Amygdala (tissue), 56 donors: ENCODE results near the gene IFNL1.
"Not testable (repeated sequence)": the region's sequence is repeated elsewhere in the genome, so short reads cannot be mapped to it uniquely, and the experiment has no call there.

Source experiments
- DNase-seq, 56 donors: peaks; one replicate each; lab custom pipeline; 2025; lab: John Stamatoyannopoulos, UW

Gene IFNL1

GRCh38 chr19:39327363-39328045 is 31.3 kb downstream of the IFNL1 start:
- DNase-seq = no peak

DNA sequence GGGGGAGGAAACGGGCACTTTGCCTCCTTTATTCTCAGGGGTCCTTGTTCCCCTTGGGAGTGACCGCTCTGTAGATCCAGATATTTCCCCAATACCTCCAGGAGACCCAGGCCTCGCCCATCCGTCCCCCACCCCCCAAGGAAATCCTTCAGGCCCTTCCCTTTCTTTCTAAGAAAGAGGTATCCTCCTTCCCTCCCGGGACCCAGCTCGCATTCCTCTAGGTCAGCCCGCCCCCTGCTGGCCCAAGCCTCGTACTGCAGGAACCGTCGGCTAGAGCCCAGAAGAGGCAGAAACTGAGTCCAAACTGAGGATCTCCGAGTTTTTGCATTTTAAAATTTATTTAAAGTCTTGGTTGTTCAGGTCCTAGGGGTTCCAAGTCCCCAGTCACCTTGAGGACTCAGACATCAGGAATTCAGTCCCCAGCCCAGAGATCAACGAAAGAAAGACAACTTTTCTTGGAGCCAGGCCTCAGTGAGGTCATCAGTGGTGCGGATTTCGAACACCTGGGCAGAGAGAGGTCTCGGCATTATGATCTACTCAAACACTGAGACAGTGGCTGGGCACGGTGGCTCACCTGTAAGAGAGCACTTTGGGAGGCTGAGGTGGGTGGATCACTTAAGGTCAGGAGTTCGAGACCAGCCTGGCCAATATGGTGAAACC is 32.0 kb downstream of the IFNL1 start:
- peak in 53 of 56 donors; percentile 12 to 93 (median 67) for DNase-seq

DNA sequence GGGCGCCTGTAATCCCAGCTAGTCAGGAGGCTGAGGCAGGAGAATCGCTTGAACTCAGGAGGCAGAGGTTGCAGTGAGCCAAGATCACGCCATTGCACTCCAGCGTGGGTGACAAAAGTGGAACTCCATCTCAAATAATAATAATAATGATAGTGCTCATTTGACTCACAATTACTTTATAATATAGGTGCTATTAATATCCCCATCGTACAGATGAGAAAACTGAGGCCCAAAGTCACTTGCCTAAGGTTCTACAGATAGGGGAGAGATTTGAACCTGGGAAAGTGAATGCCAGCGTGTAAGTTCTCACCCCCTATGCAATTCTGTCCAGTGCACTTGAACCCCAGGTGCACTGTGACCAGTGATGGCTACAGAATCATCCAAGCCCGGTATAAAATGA is 33.7 kb downstream of the IFNL1 start:
- no peak for DNase-seq

DNA sequence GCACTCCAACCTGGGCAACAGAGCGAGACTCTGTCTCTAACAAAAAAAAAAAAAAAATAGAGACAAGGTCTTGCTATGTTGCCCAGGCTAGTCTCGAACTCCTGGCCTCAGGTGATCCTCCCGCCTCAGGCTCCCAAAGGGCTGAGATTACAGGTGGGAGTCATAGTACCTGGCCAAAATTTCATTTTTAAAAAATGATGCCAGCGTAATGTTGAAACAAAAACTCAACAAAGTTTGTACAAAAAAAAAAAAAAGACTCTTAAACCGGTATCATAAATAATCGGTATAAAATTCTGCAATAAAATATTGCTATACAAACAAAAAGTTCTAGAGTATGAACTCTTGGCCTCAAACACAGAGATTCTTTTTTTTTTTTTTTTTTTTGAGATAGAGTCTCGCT is 36.1 kb downstream of the IFNL1 start:
- no peak for DNase-seq

DNA sequence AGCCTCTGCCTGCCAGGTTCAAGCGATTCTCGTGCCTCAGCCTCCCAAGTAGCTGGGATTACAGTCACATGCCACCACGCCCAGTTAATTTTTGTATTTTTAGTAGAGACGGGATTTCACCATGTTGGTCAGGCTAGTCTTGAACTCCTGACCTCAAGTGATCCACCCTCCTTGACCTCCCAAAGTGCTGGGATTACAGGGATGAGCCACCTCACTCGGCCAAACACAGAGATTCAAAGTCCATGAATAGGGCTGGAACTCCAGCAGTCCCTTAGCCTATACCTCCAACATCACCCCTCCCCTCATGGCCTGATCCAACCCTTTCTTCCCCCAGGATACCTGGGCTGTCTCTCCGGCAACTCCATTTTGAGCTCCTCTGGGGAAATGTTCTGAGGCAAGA is 36.5 kb downstream of the IFNL1 start:
- not testable (repeated sequence) for DNase-seq

DNA sequence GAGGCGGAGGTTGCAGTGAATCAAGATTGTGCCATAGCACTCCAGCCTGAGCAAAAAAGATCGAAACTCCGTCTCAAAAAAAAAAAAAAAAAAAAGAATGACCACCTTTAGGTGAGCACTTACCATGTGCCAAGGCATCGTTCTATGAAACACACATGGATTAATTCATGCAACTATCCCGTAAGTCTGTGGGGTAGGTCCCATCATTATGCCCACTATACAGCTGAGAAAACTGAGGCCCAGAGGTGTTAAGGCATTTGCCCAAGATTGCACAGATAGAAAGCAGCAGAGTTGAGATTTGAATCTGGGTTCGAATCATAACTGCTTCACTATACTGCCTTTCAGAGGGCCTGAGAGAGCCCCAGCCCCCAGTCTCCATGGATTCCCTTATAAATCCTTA is 37.3 kb downstream of the IFNL1 start:
- no peak for DNase-seq

DNA sequence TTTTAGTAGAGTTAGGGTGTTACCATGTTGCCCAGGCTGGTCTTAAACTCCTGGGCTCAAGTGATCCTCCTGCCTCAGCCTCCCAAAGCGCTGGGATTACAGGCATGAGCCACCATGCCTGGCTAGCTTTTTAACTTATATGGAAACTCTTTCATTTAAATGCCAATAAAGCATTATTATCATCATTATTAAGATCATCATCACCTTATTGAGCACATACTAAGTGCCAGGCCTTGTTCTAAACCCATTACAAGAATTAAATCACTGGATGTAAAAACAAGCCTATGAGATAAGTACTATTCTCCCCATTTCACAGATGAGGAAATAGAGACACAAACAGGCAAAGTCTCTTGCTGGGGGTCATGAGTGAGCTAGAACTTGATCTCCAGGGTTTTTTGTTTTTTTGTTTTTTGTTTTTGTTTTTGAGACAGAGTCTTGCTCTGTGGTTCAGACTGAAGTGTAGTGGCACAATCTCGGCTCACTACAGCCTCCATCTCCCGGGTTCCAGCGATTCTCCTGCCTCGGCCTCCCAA is 38.3 kb downstream of the IFNL1 start:
- DNase-seq = no peak

DNA sequence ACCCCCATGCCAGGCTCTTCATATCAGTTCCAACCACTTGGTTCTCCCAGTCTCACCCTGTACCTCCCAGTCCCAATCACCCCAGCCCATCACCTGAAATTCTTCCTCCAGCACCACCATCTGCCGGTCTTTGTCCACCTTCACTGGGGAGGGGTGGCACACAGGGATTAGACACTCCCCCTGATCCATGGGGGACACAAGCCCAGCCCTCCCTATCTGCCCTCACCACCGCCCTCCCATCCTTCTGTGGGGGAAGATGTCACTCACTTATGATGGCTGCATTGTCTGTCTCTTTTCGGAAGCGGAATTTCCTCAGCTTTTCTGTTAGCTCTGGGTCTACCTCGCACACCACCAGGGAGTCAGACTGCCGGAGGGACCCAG is 39.0 kb downstream of the IFNL1 start:
- DNase-seq = no peak

DNA sequence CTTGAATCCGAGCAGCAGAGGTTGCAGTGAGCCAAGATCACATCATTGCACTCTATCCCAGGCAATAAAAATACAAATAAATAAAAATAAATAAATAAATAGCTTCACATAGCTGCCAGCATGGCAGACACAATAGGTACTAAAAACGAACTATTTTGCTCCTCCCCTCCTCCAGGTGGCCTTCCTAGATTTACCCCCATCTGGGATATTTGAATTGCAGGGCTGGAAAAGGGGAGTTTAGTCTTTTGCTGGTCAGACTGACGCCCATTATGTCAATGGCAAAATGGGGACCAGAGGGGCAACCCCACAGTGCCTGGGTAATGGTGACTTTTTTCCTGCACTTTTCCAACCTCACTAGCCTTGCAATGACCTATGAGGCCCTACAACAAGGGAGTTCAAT is 40.3 kb downstream of the IFNL1 start:
- DNase-seq = no peak

DNA sequence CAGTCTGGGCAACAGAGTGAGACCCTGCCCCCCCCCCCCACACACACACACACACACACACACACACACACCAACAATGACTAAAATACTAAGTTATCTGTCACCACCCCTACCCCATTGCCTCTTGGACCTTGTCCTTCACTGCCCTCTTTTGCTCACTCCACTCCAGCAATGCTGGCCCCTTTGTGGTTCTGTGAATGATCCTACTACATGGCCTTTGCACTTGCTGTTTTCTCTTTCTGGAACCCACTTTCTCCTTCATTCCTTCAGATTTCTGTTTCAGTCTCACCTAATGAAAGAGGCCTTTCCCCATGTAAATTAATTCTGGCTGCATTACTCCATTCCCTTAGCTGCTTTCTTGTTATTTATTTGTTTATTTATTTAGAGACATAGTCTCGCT is 43.5 kb downstream of the IFNL1 start:
- DNase-seq = no peak

DNA sequence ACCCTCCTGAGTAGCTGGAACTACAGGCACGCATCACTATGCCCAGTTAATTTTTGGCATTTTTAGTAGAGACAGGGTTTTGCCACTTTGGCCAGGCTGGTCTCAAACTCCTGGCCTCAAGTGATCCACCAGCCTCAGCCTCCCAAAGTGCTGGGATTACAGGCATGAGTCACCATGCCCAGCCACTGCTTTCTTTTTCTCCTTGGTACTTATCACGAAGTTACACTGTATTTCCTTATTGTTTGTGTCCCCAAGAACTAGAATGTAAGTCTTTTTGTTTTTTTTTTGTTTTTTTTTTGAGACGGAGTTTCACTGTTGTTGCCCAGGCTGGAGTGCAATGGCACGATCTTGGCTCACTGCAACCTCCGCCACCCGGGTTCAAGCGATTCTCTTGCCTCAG is 43.9 kb downstream of the IFNL1 start:
- not testable (repeated sequence) for DNase-seq

GRCh38 chr19:39341129-39341718 is 45.0 kb downstream of the IFNL1 start:
- peak in 14 of 56 donors; percentile 42 to 73 (median 54) for DNase-seq

GRCh38 chr19:39341719-39342604 is 45.8 kb downstream of the IFNL1 start, which contains the start of gene SAMD4B:
Gene SAMD4B, plus strand, starts transcription at chr19:39342421. Its CDS starts 14,473 bp downstream, at chr19:39356894.
- peak; percentile 79 to 99 (median 97) for DNase-seq

- peak in 4 of 56 donors; percentile 23 to 52 (median 28) for DNase-seq
These were observed 46.6 kb downstream of the IFNL1 start for GRCh38 chr19:39342647-39343305.

GRCh38 chr19:39345956-39346355 is 49.7 kb downstream of the IFNL1 start:
- DNase-seq = no peak

DNA sequence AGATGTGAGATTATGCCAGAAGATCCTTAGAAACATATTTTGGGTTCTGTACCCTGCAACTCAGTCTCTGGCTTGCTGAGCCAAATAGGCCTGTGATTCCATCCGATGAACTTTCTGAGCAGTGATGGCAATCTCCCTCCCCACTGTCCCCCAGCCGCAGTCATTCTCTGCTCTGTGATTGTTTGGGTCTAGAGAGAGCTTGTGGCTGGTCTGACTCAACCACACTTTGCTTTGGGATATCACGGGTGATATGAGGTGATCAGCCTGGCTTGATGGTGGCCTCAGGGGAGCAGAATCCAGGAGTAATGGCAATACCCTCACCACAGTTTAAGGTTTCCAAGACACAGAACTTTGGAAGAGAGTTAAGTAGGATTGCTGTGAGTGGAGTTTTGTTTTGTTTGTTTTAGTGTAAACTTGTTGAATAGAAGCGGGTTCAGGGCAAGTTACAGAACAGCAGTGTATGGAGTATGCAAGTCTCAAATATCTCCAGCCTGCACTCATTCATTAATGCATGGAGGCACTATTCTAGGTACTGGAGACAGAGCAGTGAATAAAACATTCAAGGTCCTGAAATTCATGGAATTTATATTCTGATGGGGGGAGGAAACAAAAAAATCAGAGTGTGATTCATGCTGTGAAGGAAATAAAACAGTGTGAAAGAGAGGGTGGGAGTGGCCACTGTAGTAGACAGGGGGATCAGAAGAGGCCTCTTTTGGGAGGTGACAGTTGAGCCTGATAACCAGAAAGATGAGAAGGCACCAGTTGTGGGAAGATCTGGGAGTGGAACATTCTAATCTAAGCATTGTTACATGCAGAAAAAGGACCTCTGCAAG is 51.3 kb downstream of the IFNL1 start:
- DNase-seq = no peak
